ENCODE data around the gene TRPC1. TPM values are rescaled to one million over a fixed set of nuclear protein-coding genes. Genes with fewer than 3 reads are reported as not detected.

TRPC1 gene
- polyA plus RNA-seq, 1 donor from 2014 or later = 37.2 TPM

- Histone ChIP-seq H3K9me3 (ENCODE audit: low read length) (no peaks in the 10 kb centered on the region), H2AFZ (ENCODE audit: low read depth, low read length) (no peak overlapping the region), H4K20me1 (ENCODE audit: insufficient read depth) (no peaks in the 10 kb centered on the region), H3F3A (ENCODE audit: insufficient read depth, low read length, poor library complexity, severe bottlenecking) (no peaks in the 10 kb centered on the region), H3K4me3 (ENCODE audit: low read length) (no peak overlapping the region), H3K27ac (ENCODE audit: low read length) (no peak overlapping the region), H3K36me3 (ENCODE audit: insufficient read depth, low read length) (no peaks in the 10 kb centered on the region), H3K9me2 (ENCODE audit: insufficient read depth, low read length) (no peaks in the 10 kb centered on the region), H3K9ac (ENCODE audit: low read length) (no peak overlapping the region), H3K79me2 (replicated peaks; ENCODE audit: insufficient read depth, low read length) (no peaks in the 10 kb centered on the region), H3K27me3 (ENCODE audit: insufficient read depth, low read depth, low read length) (no peaks in the 10 kb centered on the region), H3K4me2 (ENCODE audit: low read length) (no peak overlapping the region)
- no peak for TF ChIP-seq MXI1 (conservative IDR thresholded peaks at IDR 0.05; ENCODE audit: poor library complexity, severe bottlenecking)
- TF ChIP-seq EP300 (conservative IDR thresholded peaks at IDR 0.05; ENCODE audit: poor library complexity, severe bottlenecking) = no peak
- TF ChIP-seq EZH2 (IDR thresholded peaks at IDR 0.05; ENCODE audit: borderline replicate concordance, insufficient read depth, low read length, poor library complexity, severe bottlenecking) = no peak
- no peak for TF ChIP-seq REST (IDR thresholded peaks at IDR 0.05; ENCODE audit: borderline replicate concordance)
- no peak for TF ChIP-seq CTCF (IDR thresholded peaks at IDR 0.05; ENCODE audit: poor library complexity, severe bottlenecking)
- TF ChIP-seq POLR2AphosphoS5 (IDR thresholded peaks at IDR 0.05) = no peak
- TF ChIP-seq SMC3 (conservative IDR thresholded peaks at IDR 0.05; ENCODE audit: poor library complexity) = no peak
- no peak for TF ChIP-seq RAD21 (conservative IDR thresholded peaks at IDR 0.05)
- TF ChIP-seq TAF1 (IDR thresholded peaks at IDR 0.05; ENCODE audit: low read depth) = no peak
Observed at GRCh38 chr3:142839831-142840230, 116.0 kb downstream of the TRPC1 start.

DNA sequence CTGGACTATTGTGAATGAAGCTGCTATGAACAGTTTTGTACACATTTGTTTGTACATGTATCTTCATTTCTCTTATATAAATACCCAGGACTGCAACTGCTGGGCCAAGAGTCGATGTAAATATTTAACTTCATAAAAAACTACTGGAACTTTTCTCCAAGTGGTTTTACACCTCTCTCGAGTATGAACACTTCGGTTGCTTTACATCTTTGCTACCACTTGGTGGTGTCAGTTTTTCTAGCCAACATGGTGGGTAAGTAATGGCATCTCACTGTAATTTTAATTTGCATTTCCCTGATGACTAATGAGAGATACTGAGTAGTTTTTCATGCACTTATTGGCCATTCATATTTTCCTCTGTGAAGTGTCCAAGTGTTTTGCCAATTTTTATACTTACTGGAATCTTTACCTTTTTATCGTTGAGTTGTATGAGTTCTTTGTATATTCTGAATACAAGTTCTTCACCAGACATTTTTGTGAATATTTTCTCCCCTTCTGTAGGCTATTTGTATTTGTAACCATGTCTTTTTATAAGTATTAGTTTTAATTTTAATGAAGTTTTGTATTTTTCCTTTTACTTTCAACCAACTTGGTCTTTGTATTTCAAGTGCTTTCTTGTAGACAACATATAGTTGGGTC is 120.6 kb downstream of the TRPC1 start:
- Histone ChIP-seq H3K4me2 (ENCODE audit: low read length) (no peak overlapping the region), H3K9me3 (ENCODE audit: low read length) (no peaks in the 10 kb centered on the region), H3K9me2 (ENCODE audit: insufficient read depth, low read length) (no peaks in the 10 kb centered on the region), H3K27ac (ENCODE audit: low read length) (no peak overlapping the region), H3K27me3 (ENCODE audit: insufficient read depth, low read depth, low read length) (no peaks in the 10 kb centered on the region), H3K79me2 (replicated peaks; ENCODE audit: insufficient read depth, low read length) (no peaks in the 10 kb centered on the region), H2AFZ (ENCODE audit: low read depth, low read length) (no peak overlapping the region), H3K9ac (ENCODE audit: low read length) (no peak overlapping the region), H3F3A (ENCODE audit: insufficient read depth, low read length, poor library complexity, severe bottlenecking) (no peaks in the 10 kb centered on the region), H4K20me1 (ENCODE audit: insufficient read depth) (no peaks in the 10 kb centered on the region), H3K36me3 (ENCODE audit: insufficient read depth, low read length) (no peaks in the 10 kb centered on the region), H3K4me3 (ENCODE audit: low read length) (no peak overlapping the region)
- TF ChIP-seq MXI1 (conservative IDR thresholded peaks at IDR 0.05; ENCODE audit: poor library complexity, severe bottlenecking) (no peak), POLR2AphosphoS5 (IDR thresholded peaks at IDR 0.05) (no peak), EP300 (conservative IDR thresholded peaks at IDR 0.05; ENCODE audit: poor library complexity, severe bottlenecking) (no peak), REST (IDR thresholded peaks at IDR 0.05; ENCODE audit: borderline replicate concordance) (no peak), SMC3 (conservative IDR thresholded peaks at IDR 0.05; ENCODE audit: poor library complexity) (no peak), CTCF (IDR thresholded peaks at IDR 0.05; ENCODE audit: poor library complexity, severe bottlenecking) (no peak), EZH2 (IDR thresholded peaks at IDR 0.05; ENCODE audit: borderline replicate concordance, insufficient read depth, low read length, poor library complexity, severe bottlenecking) (no peak), TAF1 (IDR thresholded peaks at IDR 0.05; ENCODE audit: low read depth) (no peak), RAD21 (conservative IDR thresholded peaks at IDR 0.05) (no peak)

Data from neural cell (in vitro differentiated cells).